DOHH2 (cell line): ENCODE results near the gene NANOG.

Source experiments
- EZH2phosphoT487 ChIP-seq: fragments of 200-600 bp; sonication (generic); IDR thresholded peaks from 2 replicates; pipeline ENCODE4 v1.6.1; 2017; ENCODE audit warnings: borderline replicate concordance, mild to moderate bottlenecking, antibody characterized with exemption, low read length, moderate library complexity, mixed read lengths
- TF ChIP-seq, protein P1 (sequence below): fragments of 200-600 bp; sonication (generic); IDR thresholded peaks from one replicate; pipeline ENCODE4 v1.5.1; 2014; ENCODE audit warnings: antibody characterized with exemption, mild to moderate bottlenecking, low read depth, low read length; ENCODE audit not compliant: poor library complexity, severe bottlenecking

DNA sequence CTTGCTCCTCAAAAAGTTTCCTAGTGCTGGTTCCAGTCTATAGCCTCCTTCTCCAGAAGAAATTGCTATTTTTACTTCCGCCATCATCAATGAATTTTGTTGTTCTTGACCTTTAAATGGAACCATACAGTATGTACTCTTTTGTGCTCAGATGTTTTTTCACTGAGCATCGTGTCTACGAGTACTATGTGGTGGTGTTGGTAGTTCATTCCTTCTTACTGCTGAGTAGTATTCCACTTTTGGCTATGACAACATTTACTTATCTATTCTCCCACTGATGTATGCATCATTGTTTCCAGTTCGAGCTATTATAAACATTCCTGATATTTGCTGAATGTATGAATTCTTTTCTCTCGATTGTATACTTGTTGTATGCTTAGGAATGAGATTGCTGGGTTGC lies 54.9 kb downstream of the NANOG start:
- TF ChIP-seq, protein P1, sequence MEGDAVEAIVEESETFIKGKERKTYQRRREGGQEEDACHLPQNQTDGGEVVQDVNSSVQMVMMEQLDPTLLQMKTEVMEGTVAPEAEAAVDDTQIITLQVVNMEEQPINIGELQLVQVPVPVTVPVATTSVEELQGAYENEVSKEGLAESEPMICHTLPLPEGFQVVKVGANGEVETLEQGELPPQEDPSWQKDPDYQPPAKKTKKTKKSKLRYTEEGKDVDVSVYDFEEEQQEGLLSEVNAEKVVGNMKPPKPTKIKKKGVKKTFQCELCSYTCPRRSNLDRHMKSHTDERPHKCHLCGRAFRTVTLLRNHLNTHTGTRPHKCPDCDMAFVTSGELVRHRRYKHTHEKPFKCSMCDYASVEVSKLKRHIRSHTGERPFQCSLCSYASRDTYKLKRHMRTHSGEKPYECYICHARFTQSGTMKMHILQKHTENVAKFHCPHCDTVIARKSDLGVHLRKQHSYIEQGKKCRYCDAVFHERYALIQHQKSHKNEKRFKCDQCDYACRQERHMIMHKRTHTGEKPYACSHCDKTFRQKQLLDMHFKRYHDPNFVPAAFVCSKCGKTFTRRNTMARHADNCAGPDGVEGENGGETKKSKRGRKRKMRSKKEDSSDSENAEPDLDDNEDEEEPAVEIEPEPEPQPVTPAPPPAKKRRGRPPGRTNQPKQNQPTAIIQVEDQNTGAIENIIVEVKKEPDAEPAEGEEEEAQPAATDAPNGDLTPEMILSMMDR, result no peak
- TF ChIP-seq EZH2phosphoT487, result no peak
